ENCODE data around the gene ADGRV1. TPM values are rescaled to one million over a fixed set of nuclear protein-coding genes. Genes with fewer than 3 reads are reported as not detected.

ADGRV1 gene
- total RNA-seq, 1 donor from 2014 or later: 0.99 TPM

- Mint-ChIP-seq H3K9me3 (ENCODE audit: unreplicated experiment) (no peaks in the 10 kb centered on the region), H3K27me3 (ENCODE audit: unreplicated experiment) (no peaks in the 10 kb centered on the region), H3K27ac (ENCODE audit: unreplicated experiment) (no peak overlapping the region), H3K4me3 (ENCODE audit: unreplicated experiment) (no peak overlapping the region), H3K36me3 (ENCODE audit: unreplicated experiment) (no peaks in the 10 kb centered on the region), H3K4me1 (ENCODE audit: unreplicated experiment) (peaks cover 15% of the 10 kb centered on the region)
- DNase-seq (ENCODE audit: extremely low spot score, unreplicated experiment): no peak
- TF ChIP-seq, protein P1, sequence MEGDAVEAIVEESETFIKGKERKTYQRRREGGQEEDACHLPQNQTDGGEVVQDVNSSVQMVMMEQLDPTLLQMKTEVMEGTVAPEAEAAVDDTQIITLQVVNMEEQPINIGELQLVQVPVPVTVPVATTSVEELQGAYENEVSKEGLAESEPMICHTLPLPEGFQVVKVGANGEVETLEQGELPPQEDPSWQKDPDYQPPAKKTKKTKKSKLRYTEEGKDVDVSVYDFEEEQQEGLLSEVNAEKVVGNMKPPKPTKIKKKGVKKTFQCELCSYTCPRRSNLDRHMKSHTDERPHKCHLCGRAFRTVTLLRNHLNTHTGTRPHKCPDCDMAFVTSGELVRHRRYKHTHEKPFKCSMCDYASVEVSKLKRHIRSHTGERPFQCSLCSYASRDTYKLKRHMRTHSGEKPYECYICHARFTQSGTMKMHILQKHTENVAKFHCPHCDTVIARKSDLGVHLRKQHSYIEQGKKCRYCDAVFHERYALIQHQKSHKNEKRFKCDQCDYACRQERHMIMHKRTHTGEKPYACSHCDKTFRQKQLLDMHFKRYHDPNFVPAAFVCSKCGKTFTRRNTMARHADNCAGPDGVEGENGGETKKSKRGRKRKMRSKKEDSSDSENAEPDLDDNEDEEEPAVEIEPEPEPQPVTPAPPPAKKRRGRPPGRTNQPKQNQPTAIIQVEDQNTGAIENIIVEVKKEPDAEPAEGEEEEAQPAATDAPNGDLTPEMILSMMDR (IDR thresholded peaks at IDR 0.05): no peak
These were observed 624.2 kb downstream of the ADGRV1 start for GRCh38 chr5:91182763-91183162.

DNA sequence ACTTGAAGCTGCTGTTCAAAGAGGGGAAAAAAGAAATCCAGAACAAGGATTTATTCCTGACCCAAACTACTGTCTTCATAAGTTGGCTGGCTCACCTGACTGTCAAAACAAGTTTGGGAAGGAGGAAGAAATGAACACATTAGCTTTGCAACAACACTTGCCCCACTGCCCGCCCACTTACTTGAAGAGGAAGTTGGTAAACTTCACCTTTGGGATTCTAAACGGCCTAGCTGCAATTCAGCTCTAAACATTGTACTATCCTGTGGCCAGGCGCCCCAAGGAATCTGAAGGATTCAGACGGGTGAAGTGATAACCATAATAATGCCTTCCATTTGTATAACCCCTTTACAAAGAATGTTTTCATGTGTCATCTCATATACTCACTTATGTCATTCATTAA lies 625.1 kb downstream of the ADGRV1 start:
- Mint-ChIP-seq H3K27me3 (ENCODE audit: unreplicated experiment) (no peaks in the 10 kb centered on the region), H3K36me3 (ENCODE audit: unreplicated experiment) (no peaks in the 10 kb centered on the region), H3K27ac (ENCODE audit: unreplicated experiment) (no peak overlapping the region), H3K4me3 (ENCODE audit: unreplicated experiment) (no peak overlapping the region), H3K4me1 (ENCODE audit: unreplicated experiment) (peaks cover 10% of the 10 kb centered on the region), H3K9me3 (ENCODE audit: unreplicated experiment) (no peaks in the 10 kb centered on the region)
- TF ChIP-seq, protein P1 (IDR thresholded peaks at IDR 0.05): no peak
- DNase-seq (ENCODE audit: extremely low spot score, unreplicated experiment): no peak

GRCh38 chr5:91186101-91186500 lies 627.5 kb downstream of the ADGRV1 start:
- no peak overlapping the region for H3K4me3 Mint-ChIP-seq (ENCODE audit: unreplicated experiment)
- no peak overlapping the region for H3K27ac Mint-ChIP-seq (ENCODE audit: unreplicated experiment)
- no peaks in the 10 kb centered on the region for H3K36me3 Mint-ChIP-seq (ENCODE audit: unreplicated experiment)
- H3K9me3 Mint-ChIP-seq (ENCODE audit: unreplicated experiment): no peaks in the 10 kb centered on the region
- no peak for DNase-seq (ENCODE audit: extremely low spot score, unreplicated experiment)
- peaks cover 21% of the 10 kb centered on the region for H3K4me1 Mint-ChIP-seq (ENCODE audit: unreplicated experiment)
- H3K27me3 Mint-ChIP-seq (ENCODE audit: unreplicated experiment): no peaks in the 10 kb centered on the region
- TF ChIP-seq, protein P1 (IDR thresholded peaks at IDR 0.05): no peak

- Mint-ChIP-seq H3K9me3 (ENCODE audit: unreplicated experiment) (no peaks in the 10 kb centered on the region), H3K4me1 (ENCODE audit: unreplicated experiment) (peaks cover 21% of the 10 kb centered on the region), H3K27me3 (ENCODE audit: unreplicated experiment) (no peaks in the 10 kb centered on the region), H3K4me3 (ENCODE audit: unreplicated experiment) (no peak overlapping the region), H3K36me3 (ENCODE audit: unreplicated experiment) (no peaks in the 10 kb centered on the region), H3K27ac (ENCODE audit: unreplicated experiment) (no peak overlapping the region)
- TF ChIP-seq, protein P1 (IDR thresholded peaks at IDR 0.05): no peak
- DNase-seq (ENCODE audit: extremely low spot score, unreplicated experiment): no peak
These were observed 628.4 kb downstream of the ADGRV1 start for GRCh38 chr5:91187032-91187431.

DNA sequence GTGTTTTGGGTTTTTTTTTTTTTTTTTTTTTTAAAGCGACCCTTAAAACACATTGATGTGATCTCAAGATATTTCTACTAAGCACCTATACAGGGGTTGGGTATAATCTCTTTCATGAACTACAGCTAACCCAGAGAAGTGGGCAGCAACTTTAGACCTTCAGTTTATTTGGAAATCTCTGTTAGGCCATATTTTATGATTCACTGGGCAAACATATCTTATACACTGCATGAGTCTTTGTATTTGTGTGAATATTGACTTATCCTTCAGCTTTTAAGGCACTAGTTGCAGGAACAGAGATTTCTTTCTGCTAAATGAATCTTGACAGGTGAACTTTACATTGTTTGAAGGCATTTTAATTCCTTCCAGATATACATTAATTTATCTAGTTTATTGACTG lies 630.2 kb downstream of the ADGRV1 start:
- Mint-ChIP-seq H3K4me3 (ENCODE audit: unreplicated experiment) (no peak overlapping the region), H3K27me3 (ENCODE audit: unreplicated experiment) (no peaks in the 10 kb centered on the region), H3K27ac (ENCODE audit: unreplicated experiment) (peak overlapping the region; percentile 85), H3K4me1 (ENCODE audit: unreplicated experiment) (peaks cover 18% of the 10 kb centered on the region), H3K36me3 (ENCODE audit: unreplicated experiment) (no peaks in the 10 kb centered on the region), H3K9me3 (ENCODE audit: unreplicated experiment) (no peaks in the 10 kb centered on the region)
- no peak for DNase-seq (ENCODE audit: extremely low spot score, unreplicated experiment)
- TF ChIP-seq, protein P1 (IDR thresholded peaks at IDR 0.05): no peak
